OCI-LY1 (cell line): ENCODE measurements around the gene STAG3.
A peak's percentile ranks its signal among the peaks of the same experiment; 100 is the strongest.

ENCODE experiments used
- H2AFZ ChIP-seq: fragments of 200-600 bp; sonication (generic), shearing (Covaris generic); 2 replicates; pipeline ENCODE4 v1.6.0; 2014; ENCODE audit warnings: antibody characterized with exemption, mild to moderate bottlenecking, low read length
- H3F3A ChIP-seq: fragments of 200-600 bp; sonication (generic), shearing (Covaris generic); 2 replicates; pipeline ENCODE4 v1.6.0; 2014; ENCODE audit warnings: mild to moderate bottlenecking, antibody characterized with exemption, low read length, moderate library complexity; ENCODE audit not compliant: insufficient read depth
- H3K27ac ChIP-seq: fragments of 200-600 bp; sonication (generic); 2 replicates; pipeline ENCODE4 v1.5.1; 2014; ENCODE audit warnings: low read length, mixed run types, mild to moderate bottlenecking, low read depth; ENCODE audit not compliant: poor library complexity, severe bottlenecking
- H3K27me3 ChIP-seq: fragments of 200-600 bp; sonication (generic); 2 replicates; pipeline ENCODE4 v1.6.0; 2014; ENCODE audit warnings: antibody characterized with exemption, mild to moderate bottlenecking, low read length, moderate library complexity; ENCODE audit not compliant: insufficient read depth
- H3K36me3 ChIP-seq: fragments of 200-600 bp; sonication (generic); 2 replicates; pipeline ENCODE4 v1.6.1; 2014; ENCODE audit warnings: mild to moderate bottlenecking, antibody characterized with exemption, low read length, moderate library complexity, mixed read lengths; ENCODE audit not compliant: insufficient read depth
- H3K4me1 ChIP-seq: fragments of 200-600 bp; sonication (generic); 2 replicates; pipeline ENCODE4 v1.5.1; 2014; ENCODE audit warnings: mild to moderate bottlenecking, low read length, moderate library complexity; ENCODE audit not compliant: insufficient read depth, severe bottlenecking
- H3K4me2 ChIP-seq: fragments of 200-600 bp; sonication (generic), shearing (Covaris generic); 2 replicates; pipeline ENCODE4 v1.6.1; 2014; ENCODE audit warnings: low read length
- H3K4me3 ChIP-seq: fragments of 200-600 bp; sonication (generic); 2 replicates; pipeline ENCODE4 v1.5.1; 2014; ENCODE audit warnings: low read length, low read depth, mild to moderate bottlenecking, mixed read lengths; ENCODE audit not compliant: poor library complexity, severe bottlenecking
- H3K79me2 ChIP-seq: fragments of 200-600 bp; shearing (Covaris generic); 2 replicates; pipeline ENCODE4 v1.6.1; 2016; ENCODE audit warnings: mixed run types, low read length, mixed read lengths; ENCODE audit not compliant: insufficient read depth
- H3K9ac ChIP-seq: fragments of 200-600 bp; sonication (generic), shearing (Covaris generic); 2 replicates; pipeline ENCODE4 v1.6.1; 2014; ENCODE audit warnings: mild to moderate bottlenecking, low read length, mixed read lengths
- H3K9me2 ChIP-seq: fragments of 200-600 bp; sonication (generic), shearing (Covaris generic); 2 replicates; pipeline ENCODE4 v1.6.1; 2014; ENCODE audit warnings: low read depth, mild to moderate bottlenecking, low read length, mixed read lengths
- H3K9me3 ChIP-seq: fragments of 200-600 bp; shearing (Covaris generic); 2 replicates; pipeline ENCODE4 v1.6.1; 2014; ENCODE audit warnings: low read length, mixed read lengths
- H4K20me1 ChIP-seq: fragments of 200-600 bp; sonication (generic), shearing (Covaris generic); 2 replicates; pipeline ENCODE4 v1.6.0; 2016; ENCODE audit warnings: mild to moderate bottlenecking, low read length; ENCODE audit not compliant: insufficient read depth
- CTCF ChIP-seq: fragments of 200-600 bp; sonication (generic), shearing (Covaris generic); IDR thresholded peaks from 2 replicates; pipeline ENCODE4 v1.5.1; 2017; ENCODE audit warnings: mild to moderate bottlenecking, antibody characterized with exemption, low read length, moderate library complexity, mixed read lengths
- EZH2 ChIP-seq: fragments of 200-600 bp; sonication (generic), shearing (Covaris generic); IDR thresholded peaks from 2 replicates; pipeline ENCODE4 v1.8.0; 2017; ENCODE audit warnings: borderline replicate concordance, mixed run types, mild to moderate bottlenecking, antibody characterized with exemption, low read length, moderate library complexity, mixed read lengths

Gene STAG3

GRCh38 chr7:100167912-100168323 lies 9.8 kb upstream of the STAG3 start:
- Histone ChIP-seq H3K36me3 (no peaks in the 10 kb centered on the region), H4K20me1 (no peaks in the 10 kb centered on the region), H3K9me2 (no peaks in the 10 kb centered on the region), H3K9ac (no peak overlapping the region), H2AFZ (no peak overlapping the region), H3K27ac (no peak overlapping the region), H3K4me3 (no peak overlapping the region), H3K9me3 (no peaks in the 10 kb centered on the region), H3F3A (no peaks in the 10 kb centered on the region; the same call in 1 of the 2 replicates), H3K4me2 (peak overlapping the region; percentile 31; the same call in 1 of the 2 replicates), H3K4me1 (peaks cover 28% of the 10 kb centered on the region), H3K79me2 (no peaks in the 10 kb centered on the region), H3K27me3 (peaks cover 34% of the 10 kb centered on the region)
- TF ChIP-seq EZH2 (no peak), CTCF (no peak)

GRCh38 chr7:100169147-100169850 lies 8.4 kb upstream of the STAG3 start:
- no peak overlapping the region for H3K4me2 ChIP-seq
- H3K9me3 ChIP-seq, result no peaks in the 10 kb centered on the region

GRCh38 chr7:100170101-100170897 lies 7.4 kb upstream of the STAG3 start:
- peak overlapping the region; percentile 76; the same call in 1 of the 2 replicates for H3K4me2 ChIP-seq
- H4K20me1 ChIP-seq, result no peaks in the 10 kb centered on the region
- H3K27me3 ChIP-seq, result peaks cover 30% of the 10 kb centered on the region

More at GRCh38 chr7:100169147-100169850, 8.4 kb upstream of the STAG3 start:
- H3K79me2 ChIP-seq, result no peaks in the 10 kb centered on the region
- no peak overlapping the region for H3K9ac ChIP-seq
- no peaks in the 10 kb centered on the region for H4K20me1 ChIP-seq
- no peaks in the 10 kb centered on the region for H3K9me2 ChIP-seq
- H3K4me1 ChIP-seq, result peaks cover 24% of the 10 kb centered on the region
- H3K36me3 ChIP-seq, result no peaks in the 10 kb centered on the region; the same call in 1 of the 2 replicates
- no peak overlapping the region for H2AFZ ChIP-seq
- H3K4me3 ChIP-seq, result no peak overlapping the region
- no peaks in the 10 kb centered on the region; the same call in 1 of the 2 replicates for H3F3A ChIP-seq
- peaks cover 30% of the 10 kb centered on the region for H3K27me3 ChIP-seq
- TF ChIP-seq CTCF (no peak), EZH2 (no peak)
- no peak overlapping the region for H3K27ac ChIP-seq

More at GRCh38 chr7:100170101-100170897, 7.4 kb upstream of the STAG3 start:
- Histone ChIP-seq H3K79me2 (no peaks in the 10 kb centered on the region), H3K27ac (no peak overlapping the region), H3K9me3 (no peaks in the 10 kb centered on the region), H3K9me2 (no peaks in the 10 kb centered on the region), H3K36me3 (no peaks in the 10 kb centered on the region; the same call in 1 of the 2 replicates), H3K4me3 (no peak overlapping the region), H3F3A (no peaks in the 10 kb centered on the region; the same call in 1 of the 2 replicates), H2AFZ (no peak overlapping the region), H3K9ac (no peak overlapping the region), H3K4me1 (peaks cover 24% of the 10 kb centered on the region)
- TF ChIP-seq CTCF, result no peak
- no peak for TF ChIP-seq EZH2
